Hepatocyte (in vitro differentiated cells): ENCODE results near the gene DIAPH3. TPM values are rescaled to one million over a fixed set of nuclear protein-coding genes. Genes with fewer than 3 reads are reported as not detected.

ENCODE experiments used
- DNase-seq: peaks from one replicate; pipeline ENCODE4 v3.0.0-alpha.2; 2016; ENCODE audit warnings: low spot score
- H2AFZ ChIP-seq: fragments of 200-600 bp; sonication (generic); 2 replicates; pipeline ENCODE4 v1.6.0; 2016; ENCODE audit warnings: antibody characterized with exemption, mild to moderate bottlenecking
- H3K27ac ChIP-seq: fragments of 200-600 bp; sonication (generic); 2 replicates; pipeline ENCODE4 v1.5.1; 2016; ENCODE audit warnings: mild to moderate bottlenecking
- H3K27me3 ChIP-seq: fragments of 200-600 bp; sonication (generic); 2 replicates; pipeline ENCODE4 v1.6.1; 2016
- H3K36me3 ChIP-seq: fragments of 200-600 bp; sonication (generic); replicated peaks from 2 replicates; pipeline ENCODE4 v1.5.1; 2016; ENCODE audit warnings: low read depth; ENCODE audit not compliant: insufficient read depth
- H3K4me1 ChIP-seq: fragments of 200-600 bp; sonication (generic); 2 replicates; pipeline ENCODE4 v1.5.1; 2016; ENCODE audit warnings: mild to moderate bottlenecking, moderate library complexity; ENCODE audit not compliant: insufficient read depth
- H3K4me2 ChIP-seq: fragments of 200-600 bp; sonication (generic); 2 replicates; pipeline ENCODE4 v1.6.0; 2016
- H3K4me3 ChIP-seq: fragments of 200-600 bp; sonication (generic); 2 replicates; pipeline ENCODE4 v1.5.1; 2016; ENCODE audit warnings: mild to moderate bottlenecking
- H3K79me2 ChIP-seq: fragments of 200-600 bp; sonication (generic); 2 replicates; pipeline ENCODE4 v1.6.0; 2017; ENCODE audit warnings: mild to moderate bottlenecking
- H3K9me2 ChIP-seq: fragments of 200-600 bp; sonication (generic); replicated peaks from 2 replicates; pipeline ENCODE4 v1.6.0; 2017; ENCODE audit warnings: mild to moderate bottlenecking; ENCODE audit not compliant: insufficient read depth
- H3K9me3 ChIP-seq: fragments of 200-600 bp; sonication (generic); 2 replicates; pipeline ENCODE4 v1.5.1; 2016; ENCODE audit warnings: low read depth, mild to moderate bottlenecking
- H4K20me1 ChIP-seq: fragments of 200-600 bp; sonication (generic); 2 replicates; pipeline ENCODE4 v1.6.0; 2016; ENCODE audit warnings: mild to moderate bottlenecking; ENCODE audit not compliant: insufficient read depth, poor library complexity, severe bottlenecking
- CTCF ChIP-seq: fragments of 200-600 bp; sonication (generic); IDR thresholded peaks from 2 replicates; pipeline ENCODE4 v1.5.1; 2016; ENCODE audit warnings: antibody characterized with exemption, mild to moderate bottlenecking; ENCODE audit not compliant: poor library complexity
- EZH2 ChIP-seq: fragments of 200-600 bp; sonication (generic); IDR thresholded peaks from 2 replicates; pipeline ENCODE4 v1.6.1; 2016; ENCODE audit warnings: antibody characterized with exemption, mild to moderate bottlenecking, borderline replicate concordance
- EZH2phosphoT487 ChIP-seq: fragments of 200-600 bp; sonication (generic); IDR thresholded peaks from one replicate; pipeline ENCODE4 v1.6.1; 2018; ENCODE audit warnings: antibody characterized with exemption, mild to moderate bottlenecking, low read depth, moderate library complexity; ENCODE audit not compliant: unreplicated experiment, severe bottlenecking
- WGBS: methylation state at CpG from one replicate; pipeline ENCODE4 v1.1.6; 2016; ENCODE audit warnings: low lambda C conversion rate; ENCODE audit errors: missing lambda C conversion rate; 5-methylcytosine and 5-hydroxymethylcytosine counted together
- polyA plus RNA-seq: library from polyadenylated mRNA; unstranded; fragments of >200 nt; fragmentation: Nextera tagmentation; extraction: Ambion mirVana; gene quantifications from 2 replicates; pipeline ENCODE4 v1.2.1, GENCODE V29; 2016
- total RNA-seq: library from RNA; depleted of rRNA; stranded (reverse); fragments of >200 nt; gene quantifications from 2 replicates; pipeline ENCODE4 v1.2.3, GENCODE V29; 2014

The DIAPH3 gene
- total and polyA plus RNA-seq, 2 experiments from 2014 or later = 4.7 to 7.9 TPM

DNA sequence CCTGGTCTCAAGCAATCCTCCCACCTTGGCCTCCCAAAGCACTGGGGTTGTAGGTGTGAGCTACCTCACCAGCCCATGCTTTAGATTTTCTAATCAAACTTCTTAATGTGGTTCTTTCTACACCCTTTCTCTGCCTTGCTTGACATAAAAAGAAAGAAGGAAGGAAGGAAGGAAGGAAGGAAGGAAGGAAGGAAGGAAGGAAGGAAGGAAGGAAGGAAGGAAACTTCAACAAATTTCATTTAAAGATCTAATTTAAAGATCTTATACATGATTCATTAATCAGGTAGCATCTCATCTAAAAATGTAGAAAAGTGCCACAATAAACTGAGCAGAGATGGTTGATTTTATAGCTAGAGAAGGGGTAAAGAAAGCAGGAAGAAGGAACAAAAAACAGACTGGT is 215.0 kb downstream of the DIAPH3 start:
- H3K27me3 ChIP-seq = no peaks in the 10 kb centered on the region
- H3K79me2 ChIP-seq = no peaks in the 10 kb centered on the region
- H3K9me3 ChIP-seq = no peaks in the 10 kb centered on the region
- H3K36me3 ChIP-seq = no peaks in the 10 kb centered on the region
- H3K4me1 ChIP-seq = no peaks in the 10 kb centered on the region
- no peaks in the 10 kb centered on the region for H4K20me1 ChIP-seq
- H3K9me2 ChIP-seq = no peaks in the 10 kb centered on the region
- no peak overlapping the region for H3K4me2 ChIP-seq
- TF ChIP-seq EZH2phosphoT487 (no peak), CTCF (no peak), EZH2 (no peak)
- H3K4me3 ChIP-seq = no peak overlapping the region
- H3K27ac ChIP-seq = no peak overlapping the region
- no peak for DNase-seq
- no peak overlapping the region for H2AFZ ChIP-seq

GRCh38 chr13:59946944-59947343 is 216.8 kb downstream of the DIAPH3 start:
- Histone ChIP-seq H2AFZ (no peak overlapping the region), H3K9me3 (no peaks in the 10 kb centered on the region), H3K9me2 (no peaks in the 10 kb centered on the region), H3K79me2 (no peaks in the 10 kb centered on the region), H3K4me2 (no peak overlapping the region), H3K4me3 (no peak overlapping the region), H4K20me1 (no peaks in the 10 kb centered on the region), H3K4me1 (no peaks in the 10 kb centered on the region), H3K27ac (no peak overlapping the region), H3K27me3 (no peaks in the 10 kb centered on the region), H3K36me3 (no peaks in the 10 kb centered on the region)
- no peak for TF ChIP-seq EZH2
- no peak for DNase-seq
- WGBS = 77% methylated on average over 4 of the region's 4 CpGs

- no peaks in the 10 kb centered on the region for H4K20me1 ChIP-seq
These were observed 232.1 kb downstream of the DIAPH3 start for GRCh38 chr13:59931621-59932020.

DNA sequence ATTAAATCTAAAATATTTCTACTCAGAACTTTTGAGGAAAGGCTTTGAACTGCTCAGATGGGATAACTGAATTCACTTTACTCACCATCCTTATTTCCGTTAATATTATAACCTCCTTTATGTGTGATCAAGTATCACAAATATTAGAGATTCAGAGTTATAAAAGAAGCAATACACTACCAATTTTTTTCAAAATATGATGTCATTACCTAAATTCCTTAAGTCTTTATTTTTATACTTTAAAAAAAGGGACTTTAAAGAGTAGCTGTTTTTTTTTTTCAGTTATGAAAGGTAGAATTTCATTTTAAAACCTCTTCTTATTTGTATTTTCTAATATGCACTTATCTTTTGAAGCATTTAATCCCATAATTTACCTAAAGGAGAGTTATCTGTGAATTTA is 239.5 kb downstream of the DIAPH3 start:
- Histone ChIP-seq H3K9me3 (no peaks in the 10 kb centered on the region), H2AFZ (no peak overlapping the region), H3K4me2 (no peak overlapping the region), H3K79me2 (no peaks in the 10 kb centered on the region), H3K4me1 (no peaks in the 10 kb centered on the region), H3K27me3 (no peaks in the 10 kb centered on the region), H3K36me3 (no peaks in the 10 kb centered on the region), H4K20me1 (no peaks in the 10 kb centered on the region), H3K27ac (no peak overlapping the region), H3K9me2 (no peaks in the 10 kb centered on the region), H3K4me3 (no peak overlapping the region)
- no peak for TF ChIP-seq EZH2phosphoT487
- TF ChIP-seq EZH2 = no peak
- TF ChIP-seq CTCF = no peak
- 100% methylated on average over 1 of the region's 1 CpG for WGBS
- no peak for DNase-seq

More at GRCh38 chr13:59931621-59932020, 232.1 kb downstream of the DIAPH3 start:
- Histone ChIP-seq H3K4me1 (no peaks in the 10 kb centered on the region), H3K4me2 (no peak overlapping the region), H3K79me2 (no peaks in the 10 kb centered on the region), H3K27ac (no peak overlapping the region), H3K36me3 (no peaks in the 10 kb centered on the region), H3K9me3 (no peaks in the 10 kb centered on the region), H3K27me3 (no peaks in the 10 kb centered on the region), H3K9me2 (no peaks in the 10 kb centered on the region), H2AFZ (no peak overlapping the region), H3K4me3 (no peak overlapping the region)
- WGBS = 91% methylated on average over 1 of the region's 1 CpG
- no peak for DNase-seq
- TF ChIP-seq CTCF (no peak), EZH2phosphoT487 (no peak), EZH2 (no peak)
